OCI-LY7 (cell line): Measurements from ENCODE around the gene GATA6. TPM values are rescaled to one million over a fixed set of nuclear protein-coding genes. Genes with fewer than 3 reads are reported as not detected.

ENCODE experiments used
- BruUV-seq: library from RNA; stranded (reverse); fragments of 400-500 nt; replicated peaks from 2 replicates; lab custom pipeline; 2021; lab: Mats Ljungman, UMichigan
- CTCF ChIA-PET: fragments of 300-600 bp; sonication (Branson Sonifier 250); formaldehyde crosslinking; loops from one replicate; lab custom pipeline; 2022; ENCODE audit warnings: antibody characterized with exemption; ENCODE audit not compliant: unreplicated experiment; lab: Charles Lee
- POLR2A ChIA-PET: fragments of 300-600 bp; sonication (Branson Sonifier 250); formaldehyde crosslinking; loops from one replicate; lab custom pipeline; 2022; ENCODE audit warnings: antibody characterized with exemption; lab: Charles Lee
- DNase-seq: peaks from one replicate; pipeline ENCODE4 v3.0.0-alpha.2; 2015; ENCODE audit warnings: low spot score
- H2AFZ ChIP-seq: fragments of 200-600 bp; sonication (generic), shearing (Covaris generic); 2 replicates; pipeline ENCODE4 v1.6.1; 2014; ENCODE audit warnings: mild to moderate bottlenecking, antibody characterized with exemption, low read length, moderate library complexity
- H3K27ac ChIP-seq: fragments of 200-600 bp; sonication (generic); 2 replicates; pipeline ENCODE4 v1.5.1; 2014; ENCODE audit warnings: mixed run types, low read depth, mild to moderate bottlenecking, moderate library complexity, low read length, inconsistent platforms; ENCODE audit not compliant: poor library complexity, severe bottlenecking
- H3K36me3 ChIP-seq: fragments of 200-600 bp; sonication (generic); 2 replicates; pipeline ENCODE4 v1.6.1; 2014; ENCODE audit warnings: mild to moderate bottlenecking, antibody characterized with exemption, low read length, moderate library complexity, mixed read lengths; ENCODE audit not compliant: insufficient read depth
- H3K4me1 ChIP-seq: fragments of 200-600 bp; sonication (generic); 2 replicates; pipeline ENCODE4 v1.5.1; 2014; ENCODE audit warnings: mild to moderate bottlenecking, low read length; ENCODE audit not compliant: insufficient read depth, poor library complexity, severe bottlenecking
- H3K4me2 ChIP-seq: fragments of 200-600 bp; sonication (generic); 2 replicates; pipeline ENCODE4 v1.6.1; 2014; ENCODE audit warnings: mild to moderate bottlenecking, low read length
- H3K4me3 ChIP-seq: fragments of 200-600 bp; sonication (generic); 2 replicates; pipeline ENCODE4 v1.5.1; 2014; ENCODE audit warnings: mild to moderate bottlenecking, low read depth, low read length; ENCODE audit not compliant: poor library complexity, severe bottlenecking
- H3K79me2 ChIP-seq: fragments of 200-600 bp; sonication (generic); 2 replicates; pipeline ENCODE4 v1.6.1; 2016; ENCODE audit warnings: low read depth, mild to moderate bottlenecking, low read length, moderate library complexity, mixed read lengths; ENCODE audit not compliant: insufficient read depth
- H3K9me2 ChIP-seq: fragments of 200-600 bp; sonication (generic); 2 replicates; pipeline ENCODE4 v1.6.1; 2016; ENCODE audit warnings: mild to moderate bottlenecking, low read length, mixed read lengths; ENCODE audit not compliant: insufficient read depth
- H3K9me3 ChIP-seq: fragments of 200-600 bp; sonication (generic); 2 replicates; pipeline ENCODE4 v1.6.1; 2014; ENCODE audit warnings: mild to moderate bottlenecking, mixed run types, low read length, mixed read lengths
- H4K20me1 ChIP-seq: fragments of 200-600 bp; sonication (generic); 2 replicates; pipeline ENCODE4 v1.6.1; 2014; ENCODE audit warnings: mild to moderate bottlenecking, antibody characterized with exemption, low read length, moderate library complexity, mixed read lengths; ENCODE audit not compliant: insufficient read depth
- EZH2phosphoT487 ChIP-seq: fragments of 200-600 bp; sonication (generic); IDR thresholded peaks from 2 replicates; pipeline ENCODE4 v1.6.1; 2018; ENCODE audit warnings: low read depth, borderline replicate concordance, mild to moderate bottlenecking, mixed run types, antibody characterized with exemption, low read length, moderate library complexity, mixed read lengths
- intact Hi-C: fragments of 100-400 bp; cut with micrococcal nuclease; formaldehyde crosslinking; loops from one replicate; pipeline ENCODE4 v1.10.0; 2022; ENCODE audit not compliant: unreplicated experiment
- total RNA-seq, 2 experiments: library from RNA; depleted of rRNA in 1 of 2; stranded (reverse); fragments of >200 nt in 1 of 2; shearing (Covaris generic) in 1 of 2; gene quantifications; 2 replicates each; pipeline ENCODE4 v1.2.3, GENCODE V29; 2014 to 2022
- TF ChIP-seq, protein P1 (sequence below): fragments of 200-600 bp; sonication (generic); conservative IDR thresholded peaks from 2 replicates; pipeline ENCODE4 v1.5.1; 2014; ENCODE audit warnings: mild to moderate bottlenecking, antibody characterized with exemption, low read length, moderate library complexity, mixed read lengths

Gene GATA6
- total RNA-seq, 2 experiments from 2014 or later, result not detected

DNA sequence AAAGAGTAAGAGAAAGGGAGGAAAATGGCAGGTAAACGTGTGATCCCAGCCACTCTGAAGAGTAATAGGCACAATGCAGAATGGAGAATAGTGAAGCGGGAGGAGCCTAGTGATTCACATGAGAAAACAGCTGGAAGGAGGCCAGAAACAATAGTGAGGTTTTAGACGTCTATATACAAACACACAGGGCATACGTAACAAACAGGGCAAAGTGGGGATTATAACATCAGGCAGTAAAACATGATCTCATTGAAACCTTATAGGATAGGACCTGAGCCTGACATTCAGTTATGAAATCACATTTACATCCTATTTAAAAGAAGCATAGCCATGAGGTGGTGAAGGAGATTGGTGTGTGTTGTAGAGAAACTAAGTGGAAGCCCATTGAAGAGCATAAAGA is 33.0 kb upstream of the GATA6 start:
- Histone ChIP-seq H3K4me3 (no peak overlapping the region), H3K9me3 (no peaks in the 10 kb centered on the region), H3K4me1 (no peaks in the 10 kb centered on the region), H3K36me3 (no peaks in the 10 kb centered on the region), H3K27ac (no peak overlapping the region), H2AFZ (no peak overlapping the region), H3K79me2 (no peaks in the 10 kb centered on the region), H3K4me2 (no peak overlapping the region), H3K9me2 (no peaks in the 10 kb centered on the region), H4K20me1 (no peaks in the 10 kb centered on the region)
- no TSS peak for BruUV-seq
- POLR2A ChIA-PET, result no interaction called here
- intact Hi-C loops, result no loop called here
- CTCF ChIA-PET, result no interaction called here
- TF ChIP-seq EZH2phosphoT487, result no peak
- TF ChIP-seq, protein P1, sequence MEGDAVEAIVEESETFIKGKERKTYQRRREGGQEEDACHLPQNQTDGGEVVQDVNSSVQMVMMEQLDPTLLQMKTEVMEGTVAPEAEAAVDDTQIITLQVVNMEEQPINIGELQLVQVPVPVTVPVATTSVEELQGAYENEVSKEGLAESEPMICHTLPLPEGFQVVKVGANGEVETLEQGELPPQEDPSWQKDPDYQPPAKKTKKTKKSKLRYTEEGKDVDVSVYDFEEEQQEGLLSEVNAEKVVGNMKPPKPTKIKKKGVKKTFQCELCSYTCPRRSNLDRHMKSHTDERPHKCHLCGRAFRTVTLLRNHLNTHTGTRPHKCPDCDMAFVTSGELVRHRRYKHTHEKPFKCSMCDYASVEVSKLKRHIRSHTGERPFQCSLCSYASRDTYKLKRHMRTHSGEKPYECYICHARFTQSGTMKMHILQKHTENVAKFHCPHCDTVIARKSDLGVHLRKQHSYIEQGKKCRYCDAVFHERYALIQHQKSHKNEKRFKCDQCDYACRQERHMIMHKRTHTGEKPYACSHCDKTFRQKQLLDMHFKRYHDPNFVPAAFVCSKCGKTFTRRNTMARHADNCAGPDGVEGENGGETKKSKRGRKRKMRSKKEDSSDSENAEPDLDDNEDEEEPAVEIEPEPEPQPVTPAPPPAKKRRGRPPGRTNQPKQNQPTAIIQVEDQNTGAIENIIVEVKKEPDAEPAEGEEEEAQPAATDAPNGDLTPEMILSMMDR, result no peak
- no peak for DNase-seq

DNA sequence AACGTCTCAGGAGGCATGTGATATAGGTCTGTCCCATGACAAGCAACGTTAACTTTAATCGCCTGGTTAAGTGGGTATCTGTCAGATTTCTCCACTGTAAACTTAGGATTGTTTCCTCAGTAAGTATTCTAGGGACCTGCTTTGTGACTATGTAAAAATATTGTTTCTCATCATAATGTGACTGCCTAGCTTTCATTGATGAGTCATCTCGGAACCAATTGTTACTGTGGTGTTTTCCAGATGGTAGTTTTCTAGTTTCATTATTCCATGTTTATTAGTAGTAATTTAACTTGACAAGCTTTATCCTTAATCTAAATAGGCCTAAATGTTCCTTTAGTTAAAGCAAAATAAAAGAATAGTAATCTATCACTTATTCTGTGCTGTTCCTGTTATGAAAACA is 28.2 kb upstream of the GATA6 start:
- H3K4me2 ChIP-seq, result no peak overlapping the region
- DNase-seq, result no peak
- H3K9me2 ChIP-seq, result no peaks in the 10 kb centered on the region
- no peaks in the 10 kb centered on the region for H3K4me1 ChIP-seq
- no peak overlapping the region for H3K27ac ChIP-seq
- H3K36me3 ChIP-seq, result no peaks in the 10 kb centered on the region
- no peaks in the 10 kb centered on the region for H3K79me2 ChIP-seq
- H3K9me3 ChIP-seq, result no peaks in the 10 kb centered on the region
- H3K4me3 ChIP-seq, result no peak overlapping the region
- TF ChIP-seq EZH2phosphoT487, result no peak
- no TSS peak for BruUV-seq
- no peaks in the 10 kb centered on the region for H4K20me1 ChIP-seq
- H2AFZ ChIP-seq, result no peak overlapping the region
- CTCF ChIA-PET, result no interaction called here
- POLR2A ChIA-PET, result no interaction called here
- intact Hi-C loops, result no loop called here

DNA sequence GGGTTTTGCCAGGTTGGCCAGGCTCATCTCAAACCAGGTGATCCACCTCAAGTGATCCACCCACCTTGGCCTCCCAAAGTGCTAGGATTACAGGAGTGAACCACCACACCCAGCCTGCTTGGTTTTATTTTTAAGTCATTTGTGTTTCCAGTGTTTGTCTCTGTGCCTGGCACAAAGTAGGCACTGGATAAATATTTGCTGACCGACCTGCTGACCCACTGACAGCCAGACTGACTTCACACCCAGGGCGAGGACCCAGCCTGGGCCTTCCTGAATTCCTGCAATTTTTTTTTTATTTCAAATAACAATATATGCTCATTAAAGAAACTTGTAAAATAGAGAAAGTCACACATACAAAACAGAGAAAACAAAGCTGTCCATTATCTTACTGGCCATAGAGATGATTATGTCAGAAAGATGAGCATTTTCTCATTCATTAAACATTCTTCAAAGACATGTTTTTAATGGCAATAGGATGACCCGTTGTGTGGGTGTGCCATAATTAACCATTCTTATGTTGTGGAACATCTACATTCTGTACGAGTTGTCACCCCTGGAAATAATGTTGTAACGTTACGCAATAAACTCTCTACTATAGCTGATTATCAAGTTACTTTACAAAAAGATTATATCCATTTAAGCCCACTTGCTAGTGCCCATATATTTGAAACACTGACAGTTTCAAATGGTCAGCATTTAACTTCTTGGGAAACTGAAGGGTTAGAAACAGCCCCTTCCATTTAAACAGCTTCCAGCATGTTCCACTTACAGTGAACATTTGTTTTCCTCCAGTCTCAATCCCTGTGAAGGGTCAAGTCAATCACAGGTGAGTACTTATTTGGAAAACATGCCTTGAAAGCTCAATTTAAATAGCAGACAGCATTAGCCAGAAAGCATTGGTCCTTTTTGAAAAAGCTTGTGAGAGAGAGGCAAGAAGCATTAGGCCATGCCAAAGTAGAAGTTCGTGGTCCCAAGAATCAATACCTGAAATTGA is 25.7 kb upstream of the GATA6 start:
- no peaks in the 10 kb centered on the region for H4K20me1 ChIP-seq
- H3K4me1 ChIP-seq, result no peaks in the 10 kb centered on the region

More for the DNA sequence above, 25.7 kb upstream of the GATA6 start:
- Histone ChIP-seq H3K79me2 (no peaks in the 10 kb centered on the region), H3K4me2 (no peak overlapping the region), H3K36me3 (no peaks in the 10 kb centered on the region), H3K4me3 (no peak overlapping the region), H2AFZ (no peak overlapping the region), H3K9me3 (no peaks in the 10 kb centered on the region), H3K27ac (no peak overlapping the region), H3K9me2 (no peaks in the 10 kb centered on the region)
- TF ChIP-seq, protein P1, result no peak
- no TSS peak for BruUV-seq
- intact Hi-C loops, result no loop called here
- POLR2A ChIA-PET, result interaction anchor here (1.0 to 1.2 kb wide), 2 partner anchors 10 to 269 kb away, joined by 3 to 4 read pairs; no protein-coding TSS in a partner anchor
- DNase-seq, result no peak
- CTCF ChIA-PET, result interaction anchor here (1.0 kb wide), 1 partner anchor 19 kb away, joined by 3 read pairs; no protein-coding TSS in a partner anchor
